ENCODE data around the gene SRPK2.

GRCh38 chr7:105261689-105262088 lies 127.0 kb downstream of the SRPK2 start:
- no peak for TF ChIP-seq EZH2 (IDR thresholded peaks at IDR 0.05)
- no peak for TF ChIP-seq FOXP2 (optimal IDR thresholded peaks at IDR 0.05; ENCODE audit: control extremely low read depth, extremely low read length, insufficient read depth)

All from SK-N-MC (cell line).